PC-3 (cell line): ENCODE data around the gene PARP16. TPM values are rescaled to one million over a fixed set of nuclear protein-coding genes. Genes with fewer than 3 reads are reported as not detected.

Source experiments
- ATAC-seq: fragments of 200-7000 bp; cut with Tn5 transposase; 2 replicates; pipeline ENCODE4 v1.9.1; 2020; ENCODE audit warnings: mild to moderate bottlenecking, moderate library complexity
- BruUV-seq: library from RNA; stranded (reverse); fragments of 400-500 nt; replicated peaks from 2 replicates; lab custom pipeline; 2021; lab: Mats Ljungman, UMichigan
- CTCF ChIA-PET: fragments of 300-600 bp; sonication (Branson Sonifier 250); formaldehyde crosslinking; loops from one replicate; lab custom pipeline; 2022; ENCODE audit warnings: antibody characterized with exemption; lab: Charles Lee
- POLR2A ChIA-PET: fragments of 300-600 bp; sonication (Branson Sonifier 250); formaldehyde crosslinking; loops from one replicate; lab custom pipeline; 2022; ENCODE audit warnings: antibody characterized with exemption; ENCODE audit not compliant: unreplicated experiment; lab: Charles Lee
- DNase-seq: peaks from one replicate; pipeline ENCODE4 v3.0.0-alpha.2; 2015
- H2AFZ ChIP-seq: fragments of 300-600 bp; sonication (generic); 2 replicates; pipeline ENCODE4 v1.6.0; 2016; ENCODE audit warnings: antibody characterized with exemption, low read length
- H3F3A ChIP-seq: fragments of 300-600 bp; sonication (generic); one replicate; pipeline ENCODE4 v1.6.0; 2017; ENCODE audit warnings: antibody characterized with exemption, low read length, control low read depth, mild to moderate bottlenecking; ENCODE audit not compliant: unreplicated experiment
- H3K27ac ChIP-seq: fragments of 300-600 bp; sonication (generic); 2 replicates; pipeline ENCODE4 v1.5.1; 2016; ENCODE audit warnings: mild to moderate bottlenecking, low read length
- H3K27me3 ChIP-seq: fragments of 300-600 bp; sonication (generic); 2 replicates; pipeline ENCODE4 v1.6.1; 2016; ENCODE audit warnings: low read length, mixed read lengths
- H3K36me3 ChIP-seq: fragments of 300-600 bp; sonication (generic); 2 replicates; pipeline ENCODE4 v1.6.1; 2016; ENCODE audit warnings: low read depth, mixed run types, low read length, mixed read lengths
- H3K4me1 ChIP-seq: fragments of 300-600 bp; sonication (generic); 2 replicates; pipeline ENCODE4 v1.5.1; 2016; ENCODE audit warnings: low read length; ENCODE audit not compliant: insufficient read depth
- H3K4me2 ChIP-seq: fragments of 300-600 bp; sonication (generic); 2 replicates; pipeline ENCODE4 v1.6.0; 2016; ENCODE audit warnings: low read length
- H3K4me3 ChIP-seq: fragments of 300-600 bp; sonication (generic); 2 replicates; pipeline ENCODE4 v1.5.1; 2016; ENCODE audit warnings: mild to moderate bottlenecking, low read length, mixed read lengths
- H3K79me2 ChIP-seq: fragments of 300-600 bp; sonication (generic); 2 replicates; pipeline ENCODE4 v1.6.1; 2017; ENCODE audit warnings: low read length, mixed read lengths
- H3K9ac ChIP-seq: fragments of 300-600 bp; sonication (generic); 2 replicates; pipeline ENCODE4 v1.6.0; 2016; ENCODE audit warnings: mild to moderate bottlenecking, low read length
- H3K9me2 ChIP-seq: fragments of 300-600 bp; sonication (generic); replicated peaks from 2 replicates; pipeline ENCODE4 v1.6.1; 2016; ENCODE audit warnings: mixed run types, low read length, mixed read lengths
- H3K9me3 ChIP-seq: fragments of 300-600 bp; sonication (generic); 2 replicates; pipeline ENCODE4 v1.6.1; 2016; ENCODE audit warnings: low read length, mixed read lengths
- H4K20me1 ChIP-seq: fragments of 300-600 bp; sonication (generic); 2 replicates; pipeline ENCODE4 v1.6.1; 2016; ENCODE audit warnings: low read length, mixed read lengths
- EZH2 ChIP-seq: fragments of 300-600 bp; sonication (generic); IDR thresholded peaks from one replicate; pipeline ENCODE4 v1.6.1; 2017; ENCODE audit warnings: antibody characterized with exemption, mild to moderate bottlenecking, low read length; ENCODE audit not compliant: unreplicated experiment
- EZH2phosphoT487 ChIP-seq: fragments of 300-600 bp; sonication (generic); IDR thresholded peaks from 2 replicates; pipeline ENCODE4 v1.6.1; 2018; ENCODE audit warnings: mild to moderate bottlenecking, antibody characterized with exemption, low read length, borderline replicate concordance
- intact Hi-C: fragments of 100-400 bp; cut with micrococcal nuclease; formaldehyde crosslinking; loops from 2 replicates; pipeline ENCODE4 v1.9.0; 2023
- total RNA-seq: library from RNA; depleted of rRNA; stranded (reverse); fragments of >200 nt; gene quantifications from 2 replicates; pipeline ENCODE4 v1.2.3, GENCODE V29; 2014
- TF ChIP-seq, protein P1 (sequence below): fragments of 300-600 bp; sonication (generic); conservative IDR thresholded peaks from 2 replicates; pipeline ENCODE4 v1.5.1; 2017; ENCODE audit warnings: antibody characterized with exemption, low read depth, mild to moderate bottlenecking, low read length

The PARP16 gene
- total RNA-seq, 1 experiment from 2014 or later = 6.4 TPM

DNA sequence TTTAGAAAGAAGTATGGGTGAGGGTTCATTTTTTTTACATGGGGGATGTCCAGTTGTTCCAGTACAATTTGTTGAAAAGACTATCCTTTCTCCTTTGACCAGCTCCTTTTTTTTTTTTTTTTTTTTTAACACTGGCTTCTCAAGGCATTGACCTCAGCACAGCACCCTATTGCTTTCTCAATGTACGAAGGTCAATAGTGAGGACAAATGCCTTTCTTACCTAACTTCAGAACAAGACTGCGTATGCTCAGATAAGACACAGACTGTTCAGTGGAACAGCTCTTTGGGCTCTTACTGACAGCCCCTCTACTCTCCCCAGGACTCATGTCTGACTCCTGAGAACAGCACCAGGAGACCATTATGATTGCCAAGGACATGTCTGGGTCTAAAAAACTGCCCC lies 65.0 kb downstream of the PARP16 start:
- Histone ChIP-seq H3K4me1 (no peaks in the 10 kb centered on the region), H3K4me2 (no peak overlapping the region), H4K20me1 (no peaks in the 10 kb centered on the region), H3K9me3 (no peaks in the 10 kb centered on the region), H3K27me3 (no peaks in the 10 kb centered on the region), H3K79me2 (no peaks in the 10 kb centered on the region), H3K9ac (no peak overlapping the region), H3F3A (no peaks in the 10 kb centered on the region), H3K27ac (no peak overlapping the region), H3K36me3 (no peaks in the 10 kb centered on the region), H3K4me3 (no peak overlapping the region), H2AFZ (no peak overlapping the region), H3K9me2 (no peaks in the 10 kb centered on the region)
- POLR2A ChIA-PET = no interaction called here
- no peak for DNase-seq
- intact Hi-C loops = no loop called here
- CTCF ChIA-PET = no interaction called here
- no TSS peak for BruUV-seq
- TF ChIP-seq EZH2 = no peak
- TF ChIP-seq EZH2phosphoT487 = no peak
- TF ChIP-seq, protein P1, sequence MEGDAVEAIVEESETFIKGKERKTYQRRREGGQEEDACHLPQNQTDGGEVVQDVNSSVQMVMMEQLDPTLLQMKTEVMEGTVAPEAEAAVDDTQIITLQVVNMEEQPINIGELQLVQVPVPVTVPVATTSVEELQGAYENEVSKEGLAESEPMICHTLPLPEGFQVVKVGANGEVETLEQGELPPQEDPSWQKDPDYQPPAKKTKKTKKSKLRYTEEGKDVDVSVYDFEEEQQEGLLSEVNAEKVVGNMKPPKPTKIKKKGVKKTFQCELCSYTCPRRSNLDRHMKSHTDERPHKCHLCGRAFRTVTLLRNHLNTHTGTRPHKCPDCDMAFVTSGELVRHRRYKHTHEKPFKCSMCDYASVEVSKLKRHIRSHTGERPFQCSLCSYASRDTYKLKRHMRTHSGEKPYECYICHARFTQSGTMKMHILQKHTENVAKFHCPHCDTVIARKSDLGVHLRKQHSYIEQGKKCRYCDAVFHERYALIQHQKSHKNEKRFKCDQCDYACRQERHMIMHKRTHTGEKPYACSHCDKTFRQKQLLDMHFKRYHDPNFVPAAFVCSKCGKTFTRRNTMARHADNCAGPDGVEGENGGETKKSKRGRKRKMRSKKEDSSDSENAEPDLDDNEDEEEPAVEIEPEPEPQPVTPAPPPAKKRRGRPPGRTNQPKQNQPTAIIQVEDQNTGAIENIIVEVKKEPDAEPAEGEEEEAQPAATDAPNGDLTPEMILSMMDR = no peak
- ATAC-seq = no peak

DNA sequence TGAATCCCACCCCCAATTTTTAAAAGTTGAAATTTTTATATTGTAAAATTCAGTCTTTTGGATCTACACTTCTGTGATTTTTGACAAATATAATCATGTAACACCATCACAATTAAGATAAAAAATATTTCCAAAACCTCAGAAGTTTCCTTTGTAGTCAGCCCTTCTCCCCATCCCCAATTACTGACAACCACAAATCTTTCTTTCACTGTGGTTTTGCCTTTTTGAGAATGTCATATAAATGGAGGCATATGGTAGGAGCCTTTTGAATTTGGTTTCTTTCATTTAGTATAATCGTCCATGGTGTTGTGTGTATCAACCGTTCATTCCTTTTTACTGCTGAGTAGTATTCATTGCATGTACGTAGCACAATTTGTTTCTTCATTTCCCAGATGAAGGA lies 67.5 kb downstream of the PARP16 start:
- no peaks in the 10 kb centered on the region for H3K4me1 ChIP-seq
- ATAC-seq = no peak
- TF ChIP-seq EZH2phosphoT487 (no peak), EZH2 (no peak)
- TF ChIP-seq, protein P1 = no peak
- no peaks in the 10 kb centered on the region for H3K9me3 ChIP-seq
- H3K36me3 ChIP-seq = no peaks in the 10 kb centered on the region
- H4K20me1 ChIP-seq = no peaks in the 10 kb centered on the region
- H3K9ac ChIP-seq = no peak overlapping the region
- no peak overlapping the region for H3K27ac ChIP-seq
- intact Hi-C loops = no loop called here
- no peaks in the 10 kb centered on the region for H3K9me2 ChIP-seq
- no TSS peak for BruUV-seq
- H3F3A ChIP-seq = no peaks in the 10 kb centered on the region
- H3K27me3 ChIP-seq = no peaks in the 10 kb centered on the region
- CTCF ChIA-PET = no interaction called here
- no peak for DNase-seq
- no peaks in the 10 kb centered on the region for H3K79me2 ChIP-seq
- H2AFZ ChIP-seq = no peak overlapping the region
- POLR2A ChIA-PET = no interaction called here
- no peak overlapping the region for H3K4me3 ChIP-seq
- no peak overlapping the region for H3K4me2 ChIP-seq

DNA sequence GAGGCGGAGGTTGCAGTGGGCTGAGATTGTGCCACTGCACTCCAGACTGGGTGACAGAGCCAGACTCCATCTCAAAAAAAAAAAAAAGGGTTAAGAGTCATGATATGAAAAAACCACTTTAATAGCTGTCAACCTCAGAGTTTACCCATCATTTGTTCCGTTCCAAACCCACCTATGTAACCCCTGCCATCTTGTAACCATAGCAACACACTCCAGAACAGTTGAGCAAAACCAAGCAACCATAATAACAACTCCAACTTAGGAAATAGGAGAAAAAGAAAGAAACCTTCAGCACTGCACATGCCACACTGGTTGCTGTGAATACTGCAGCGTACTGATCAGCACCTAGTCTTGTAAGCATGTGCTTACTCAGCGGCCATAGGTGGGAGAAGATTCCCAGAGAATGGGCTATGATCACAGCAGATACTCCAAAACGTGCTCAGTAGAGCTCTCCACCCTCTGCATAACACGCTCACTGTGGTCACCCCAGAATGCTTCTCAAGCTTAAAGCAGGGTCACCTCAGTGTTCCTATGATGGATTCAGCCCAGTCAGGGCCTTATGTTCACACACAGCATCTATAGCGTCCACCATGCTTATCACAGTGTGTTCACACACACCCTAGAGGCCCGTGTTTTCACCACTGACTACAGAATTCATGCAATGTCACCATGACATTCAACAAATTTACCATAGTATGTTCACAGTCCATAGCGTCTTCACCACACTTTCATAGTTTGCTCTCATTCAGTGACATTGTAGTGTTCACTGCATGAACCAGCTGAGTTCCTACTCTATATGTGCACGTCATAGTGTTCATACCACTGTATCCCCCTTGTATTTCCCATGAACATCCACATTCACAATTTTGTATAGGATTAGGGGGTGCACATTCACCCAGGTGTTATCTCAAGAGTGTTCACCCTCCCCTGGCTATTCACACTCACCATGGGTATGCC lies 68.9 kb downstream of the PARP16 start:
- no peaks in the 10 kb centered on the region for H4K20me1 ChIP-seq
- no peaks in the 10 kb centered on the region for H3K4me1 ChIP-seq
- POLR2A ChIA-PET = no interaction called here
- H3K4me3 ChIP-seq = no peak overlapping the region
- H3K9me3 ChIP-seq = no peaks in the 10 kb centered on the region
- no peak overlapping the region for H3K9ac ChIP-seq
- no peaks in the 10 kb centered on the region for H3F3A ChIP-seq
- H3K27ac ChIP-seq = no peak overlapping the region
- no peaks in the 10 kb centered on the region for H3K79me2 ChIP-seq
- H3K36me3 ChIP-seq = no peaks in the 10 kb centered on the region
- DNase-seq = no peak
- BruUV-seq = no TSS peak
- no peaks in the 10 kb centered on the region for H3K27me3 ChIP-seq
- H3K4me2 ChIP-seq = no peak overlapping the region
- ATAC-seq = no peak
- H3K9me2 ChIP-seq = no peaks in the 10 kb centered on the region
- CTCF ChIA-PET = interaction anchor here (0.5 kb wide), 1 partner anchor 30 kb away, joined by 10 read pairs; no protein-coding TSS in a partner anchor
- intact Hi-C loops = no loop called here
- TF ChIP-seq EZH2 (no peak), EZH2phosphoT487 (no peak)
- TF ChIP-seq, protein P1 = no peak
- H2AFZ ChIP-seq = no peak overlapping the region
